HEK293T (cell line): ENCODE results near the gene C16orf90.

Source experiments
- FOXM1 ChIP-seq: fragments of 450-650 bp; IDR thresholded peaks from 2 replicates; pipeline ENCODE4 v1.6.1; 2017; ENCODE audit warnings: mild to moderate bottlenecking, borderline replicate concordance
- NFRKB ChIP-seq: fragments of 450-650 bp; IDR thresholded peaks from 2 replicates; pipeline ENCODE4 v1.6.1; 2016; ENCODE audit warnings: mild to moderate bottlenecking, moderate library complexity
- SP1 ChIP-seq: fragments of 450-650 bp; IDR thresholded peaks from 2 replicates; pipeline ENCODE4 v1.6.1; 2017

GRCh38 chr16:3458278-3458851, 36.9 kb downstream of the C16orf90 start:
- TF ChIP-seq SP1 (no peak), FOXM1 (no peak), NFRKB (no peak)
